Mammary epithelial cell (primary cell): ENCODE results near the gene SMPD2.

Experiments
- CTCF ChIP-seq, 2 donors: IDR thresholded peaks in 1 of 2; conservative IDR thresholded peaks in 1 of 2; 2 replicates each; pipeline ENCODE4 v1.5.1; 2011 to 2012; ENCODE audit warnings: inconsistent platforms in 2 of 2, low read length in 2 of 2, mild to moderate bottlenecking in 2 of 2, control low read depth in 1 of 2, low read depth in 1 of 2; ENCODE audit not compliant: insufficient read depth in 1 of 2; ENCODE audit errors: extremely low read depth in 1 of 2
- EZH2 ChIP-seq: IDR thresholded peaks from 2 replicates; pipeline ENCODE4 v1.6.1; 2012; ENCODE audit warnings: low read length, inconsistent platforms, borderline replicate concordance

GRCh38 chr6:109445382-109445781, 4.9 kb downstream of the SMPD2 start:
- TF ChIP-seq EZH2 (no peak), CTCF (conservative IDR thresholded peaks at IDR 0.05 in 1 of 2, IDR thresholded peaks at IDR 0.05 in 1 of 2; ENCODE audit: extremely low read depth in 1 of 2, insufficient read depth in 1 of 2, low read depth in 1 of 2, low read length in 2 of 2) (no peak)
